ENCODE data around the gene ICAM2.

Gene ICAM2

DNA sequence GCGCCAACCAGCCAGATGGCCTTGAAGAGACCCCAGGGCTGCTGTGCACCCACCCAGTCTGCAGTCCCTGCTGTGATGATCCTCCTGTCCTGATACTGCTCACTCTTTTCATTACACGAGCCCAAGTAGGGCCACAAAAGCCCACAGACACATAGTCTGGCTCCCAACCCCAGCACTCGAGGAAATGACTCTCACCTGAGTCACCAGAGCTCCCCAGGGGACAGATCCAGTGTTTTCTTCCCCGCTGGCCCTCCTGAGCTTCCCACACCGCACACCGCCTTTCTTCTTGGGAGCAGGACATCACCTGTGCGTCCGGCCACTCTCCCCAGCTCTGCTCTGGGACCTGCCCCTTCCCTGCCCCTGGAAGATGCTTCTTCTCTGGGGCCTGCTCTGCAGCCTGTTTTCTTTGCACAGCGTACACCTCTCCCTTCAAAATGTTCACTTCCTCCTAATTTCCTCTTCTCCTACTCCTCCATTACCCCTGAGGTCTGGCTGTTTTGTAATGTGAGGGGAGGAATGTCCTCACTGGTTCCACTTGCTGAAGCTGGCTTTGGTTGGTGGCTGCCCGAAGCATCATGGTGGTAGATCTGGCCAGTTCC is 45.7 kb downstream of the ICAM2 start:
- DNase-seq (ENCODE audit: low read depth) = no peak

DNA sequence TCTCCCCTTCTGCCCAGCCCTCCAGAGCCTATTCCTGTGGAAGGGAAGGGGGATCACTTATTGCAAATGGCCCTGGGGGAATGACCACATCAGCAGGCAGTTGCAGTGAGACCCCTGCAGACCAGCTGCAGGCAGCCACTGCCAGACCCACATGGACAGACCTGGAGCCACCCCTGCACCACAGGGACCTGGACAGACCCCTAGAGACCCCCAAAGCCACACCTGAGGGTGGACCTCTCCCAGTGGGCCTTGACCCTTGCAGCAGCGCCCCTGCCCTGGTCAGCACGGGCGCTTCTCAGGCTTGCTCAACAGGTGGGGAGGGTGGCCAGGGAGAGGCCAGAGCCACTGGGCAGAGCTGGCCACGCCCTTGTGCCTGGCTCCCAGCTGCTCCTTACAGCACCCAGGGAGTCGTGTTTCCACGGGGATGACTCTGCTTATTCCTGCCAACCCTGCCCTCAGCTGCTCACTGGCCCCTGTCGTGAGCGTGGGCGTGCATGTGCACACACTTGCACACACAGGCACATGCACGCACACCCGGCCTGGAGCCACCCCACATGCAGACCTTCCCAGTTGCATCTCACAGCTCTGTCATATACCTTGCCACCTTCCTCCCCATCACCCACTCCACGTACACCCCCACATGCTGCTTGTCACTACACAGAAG is 46.4 kb downstream of the ICAM2 start:
- no peak for DNase-seq (ENCODE audit: low read depth)

DNA sequence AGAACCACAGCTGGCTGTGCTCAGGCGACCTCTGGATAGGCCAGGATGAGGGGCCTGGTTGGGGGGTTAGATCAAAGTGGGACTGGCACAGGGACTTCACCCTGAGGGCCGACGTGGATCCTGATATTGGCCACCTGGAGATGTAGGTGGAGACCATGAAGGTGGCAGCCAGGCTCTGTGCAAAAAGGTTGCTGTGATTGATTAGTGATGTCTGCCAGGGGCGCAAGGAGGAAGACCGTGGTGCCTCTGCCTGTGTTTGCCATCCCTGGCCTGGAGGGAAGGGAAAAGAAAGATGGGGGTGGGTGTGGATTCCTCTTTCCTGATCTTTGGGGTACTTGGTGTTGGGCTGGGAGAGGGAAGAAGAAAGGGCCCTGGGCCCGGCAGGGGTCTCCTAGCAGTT is 47.2 kb downstream of the ICAM2 start:
- no peak for DNase-seq (ENCODE audit: low read depth)

DNA sequence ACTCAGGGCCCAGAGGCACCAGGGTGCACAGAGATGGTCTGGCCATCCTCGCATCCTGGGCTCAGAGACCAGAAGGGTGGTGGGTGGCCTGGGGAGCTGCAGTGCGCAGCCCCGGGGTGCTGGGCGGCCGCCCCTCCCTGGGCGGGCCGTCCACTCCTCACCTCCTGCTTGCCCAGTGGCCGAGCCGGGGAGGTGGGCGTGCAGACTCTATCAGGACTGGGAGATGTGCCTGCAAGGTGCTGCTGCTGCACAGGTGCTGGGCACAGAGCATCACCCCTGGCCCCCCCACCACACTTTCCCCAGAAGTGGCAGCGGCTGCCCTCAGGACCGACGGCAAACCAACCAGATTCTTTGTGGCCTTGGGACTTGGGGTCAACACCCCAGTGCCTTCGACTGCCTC is 47.6 kb downstream of the ICAM2 start, which contains the start of gene SCN4A:
SCN4A (minus strand) TSS at position 123 of the 400 bp plus-strand sequence; CDS start at position 46, 77 bp downstream.
- no peak for DNase-seq (ENCODE audit: low read depth)

DNA sequence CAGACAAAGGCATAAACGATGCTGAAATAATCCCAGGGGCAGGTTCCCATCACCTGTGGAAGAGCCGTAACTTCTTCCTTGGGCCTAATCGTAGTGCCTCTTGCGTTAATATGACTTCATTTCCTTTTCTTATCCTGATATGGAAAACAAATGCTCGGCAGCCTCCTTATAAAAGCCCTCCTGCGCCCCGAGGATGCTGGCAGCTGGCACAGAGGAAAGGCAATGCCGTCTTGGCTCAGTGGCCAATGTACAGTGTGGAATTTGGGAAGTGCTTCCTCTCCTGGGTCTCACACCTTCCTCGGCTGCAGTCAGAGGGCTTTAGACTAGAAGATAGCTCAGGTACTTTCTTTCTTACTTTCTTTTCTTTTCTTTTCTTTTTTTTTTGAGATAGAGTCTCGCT is 51.2 kb downstream of the ICAM2 start:
- no peak for DNase-seq (ENCODE audit: low read depth)

DNA sequence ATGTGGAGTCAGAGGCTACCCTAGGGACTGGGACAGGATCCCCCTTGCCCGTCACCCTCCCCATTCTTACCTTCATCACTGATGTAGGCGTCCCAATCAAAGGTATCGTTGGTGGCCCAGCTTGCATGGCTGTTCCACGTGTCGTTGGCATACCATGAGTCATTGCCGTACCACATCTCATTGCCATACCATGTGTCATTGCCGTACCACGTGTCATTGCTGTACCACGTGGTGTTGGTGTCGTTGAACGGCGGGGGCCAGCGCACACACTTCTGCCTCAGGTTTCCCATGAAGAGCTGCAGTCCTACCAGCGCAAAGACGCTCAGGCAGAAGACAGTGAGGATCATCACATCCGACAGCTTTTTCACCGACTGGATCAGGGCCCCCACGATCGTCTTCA is 52.5 kb downstream of the ICAM2 start:
- DNase-seq (ENCODE audit: low read depth) = no peak

DNA sequence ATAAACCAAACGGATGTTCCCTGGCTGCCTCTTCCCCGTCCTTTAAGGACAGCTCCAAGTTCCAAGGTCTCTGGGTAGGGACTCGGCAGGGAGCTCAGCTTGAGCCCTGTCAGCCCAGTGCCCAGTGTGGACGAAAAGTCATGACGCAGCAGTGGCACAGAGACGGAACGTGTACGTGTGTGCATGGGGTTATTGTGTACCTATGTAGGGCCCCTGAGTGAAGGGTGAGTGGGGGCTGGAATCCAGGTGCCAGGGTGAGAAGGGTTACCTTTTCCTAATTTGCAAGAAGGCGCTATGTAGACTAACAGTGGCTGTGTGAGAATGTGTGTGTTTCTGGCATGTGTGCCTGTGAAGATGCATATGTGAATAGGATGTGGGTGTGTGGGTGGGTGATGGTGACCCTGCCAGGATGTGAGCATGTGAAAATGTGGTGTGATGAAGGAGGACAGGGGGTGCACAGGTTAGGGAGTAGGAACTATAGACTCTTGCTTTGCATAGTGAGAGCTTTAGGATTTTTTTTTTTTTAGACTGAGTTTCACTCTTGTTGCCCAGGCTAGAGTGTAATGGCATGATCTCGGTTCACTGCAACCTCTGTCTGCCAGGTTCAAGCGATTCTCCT is 53.7 kb downstream of the ICAM2 start:
- DNase-seq (ENCODE audit: low read depth) = no peak

DNA sequence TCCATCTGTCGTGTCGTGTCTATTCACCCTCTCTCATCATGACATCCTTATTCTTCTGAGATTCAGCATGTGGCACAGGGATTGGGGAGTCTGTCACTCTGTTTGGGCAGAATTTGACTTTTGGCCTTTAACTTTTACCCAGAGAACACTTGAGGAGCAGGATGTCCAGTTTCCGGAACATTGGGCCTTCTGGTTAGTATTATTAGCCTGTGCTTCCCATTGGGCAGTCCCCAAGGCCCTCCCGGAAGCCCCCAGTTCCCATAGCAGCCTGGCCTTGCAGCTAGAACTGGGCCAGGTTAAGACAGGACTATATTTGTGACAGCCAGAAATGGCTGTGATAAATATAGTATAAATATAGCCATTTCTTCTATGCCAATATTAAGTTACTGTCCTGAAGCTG is 57.3 kb downstream of the ICAM2 start:
- DNase-seq (ENCODE audit: low read depth) = no peak

DNA sequence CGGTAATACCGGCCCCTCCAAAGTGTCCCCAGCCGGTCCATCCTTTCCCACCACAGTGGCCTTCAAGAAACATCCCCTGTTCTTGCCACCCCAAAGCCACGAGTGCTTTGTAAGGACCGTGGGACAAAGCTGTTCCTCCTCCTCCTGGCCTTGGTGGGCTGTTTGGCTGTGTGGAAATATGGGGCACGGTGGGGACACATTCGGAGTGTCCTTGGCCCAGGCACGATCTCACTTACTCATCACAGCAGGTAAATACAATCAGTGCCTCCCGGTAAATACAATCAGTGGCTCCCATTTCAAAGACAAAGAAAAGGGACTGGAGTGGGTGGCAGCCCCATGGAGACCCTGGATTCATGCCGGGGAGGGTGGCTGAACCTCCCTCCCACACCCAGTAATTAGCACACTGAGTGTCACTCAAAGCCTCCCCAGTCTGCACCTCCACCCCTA is 58.1 kb downstream of the ICAM2 start:
- DNase-seq (ENCODE audit: low read depth) = no peak

DNA sequence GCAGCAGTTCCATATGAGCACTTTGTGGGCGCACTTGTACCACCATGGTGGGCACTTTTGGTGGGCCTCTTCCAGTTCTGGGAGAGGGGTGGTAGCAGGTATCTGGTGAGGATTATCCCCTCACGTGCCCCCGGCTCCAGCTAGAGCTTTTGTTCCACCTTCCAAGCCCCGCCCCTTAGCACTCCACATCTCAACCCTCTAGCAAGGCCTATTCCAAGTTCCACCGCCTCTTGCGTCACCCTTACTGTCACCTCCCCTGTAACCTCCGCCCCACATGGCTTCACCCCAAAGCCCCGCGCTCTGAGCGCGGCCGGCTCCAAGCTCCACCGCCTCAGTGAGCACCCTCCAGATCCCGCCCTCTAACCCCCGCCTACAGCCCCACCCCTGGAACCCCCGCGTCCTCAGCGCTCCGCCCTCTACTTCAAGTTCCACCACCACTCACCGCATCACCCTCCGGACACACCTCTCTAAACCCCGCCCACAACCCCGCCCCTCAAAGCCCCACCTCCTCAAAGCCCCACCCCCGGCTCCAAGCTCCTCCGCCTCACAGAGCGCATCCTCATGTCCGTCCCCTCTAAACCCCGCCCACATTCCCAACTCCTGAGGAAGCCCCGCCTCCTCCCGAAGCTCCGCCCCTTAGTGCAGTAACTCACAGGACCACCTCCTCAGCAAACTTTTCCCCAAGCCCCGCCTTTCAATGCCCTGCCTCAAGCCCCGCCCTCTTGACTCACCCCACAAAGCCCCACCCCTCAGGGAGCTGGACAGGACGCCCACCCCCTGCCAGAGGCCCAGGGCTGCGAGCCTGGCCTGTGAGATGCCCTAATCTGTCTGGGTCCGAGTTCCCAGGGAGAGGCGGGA is 58.8 kb downstream of the ICAM2 start:
- DNase-seq (ENCODE audit: low read depth) = no peak

DNA sequence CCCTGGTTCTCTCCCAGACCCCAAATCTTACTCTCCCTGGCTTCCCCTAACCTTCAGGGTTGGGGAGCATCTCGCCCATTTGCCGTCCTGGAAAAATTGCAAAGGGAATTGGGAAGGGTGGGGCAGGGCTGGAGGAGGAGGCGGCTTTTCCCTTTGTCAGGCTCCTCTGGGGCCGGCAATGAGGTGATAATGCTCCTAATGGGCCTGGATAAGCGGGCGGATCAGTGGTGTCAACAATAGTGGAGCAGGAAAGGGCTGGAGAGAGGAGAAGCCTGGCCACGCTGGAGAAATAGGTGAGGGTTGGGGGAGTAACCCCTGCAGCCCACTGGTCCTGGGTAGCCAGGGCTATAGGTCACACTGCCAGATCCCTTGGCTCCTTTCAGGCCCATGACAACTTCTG is 60.0 kb downstream of the ICAM2 start:
- no peak for DNase-seq (ENCODE audit: low read depth)

DNA sequence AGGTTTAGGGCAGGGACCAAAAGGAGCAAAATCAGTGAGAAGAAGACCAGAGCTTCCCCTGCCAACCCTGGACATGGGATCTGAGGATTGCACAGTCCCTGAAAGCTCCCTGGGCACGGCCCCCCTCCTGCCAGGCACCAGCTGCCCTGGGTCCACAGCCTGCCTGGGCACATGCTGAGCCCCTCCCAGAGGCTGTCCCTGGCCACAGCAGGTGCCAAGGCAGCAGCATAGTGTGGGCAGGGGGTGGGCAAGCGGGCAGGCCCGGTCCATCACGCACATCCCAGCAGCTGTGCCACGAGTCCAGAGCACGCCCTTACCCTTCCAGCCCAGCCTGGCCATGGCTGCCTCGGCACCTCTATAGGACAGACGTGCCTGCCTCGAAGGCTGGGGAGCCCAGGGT is 60.4 kb downstream of the ICAM2 start:
- no peak for DNase-seq (ENCODE audit: low read depth)

DNA sequence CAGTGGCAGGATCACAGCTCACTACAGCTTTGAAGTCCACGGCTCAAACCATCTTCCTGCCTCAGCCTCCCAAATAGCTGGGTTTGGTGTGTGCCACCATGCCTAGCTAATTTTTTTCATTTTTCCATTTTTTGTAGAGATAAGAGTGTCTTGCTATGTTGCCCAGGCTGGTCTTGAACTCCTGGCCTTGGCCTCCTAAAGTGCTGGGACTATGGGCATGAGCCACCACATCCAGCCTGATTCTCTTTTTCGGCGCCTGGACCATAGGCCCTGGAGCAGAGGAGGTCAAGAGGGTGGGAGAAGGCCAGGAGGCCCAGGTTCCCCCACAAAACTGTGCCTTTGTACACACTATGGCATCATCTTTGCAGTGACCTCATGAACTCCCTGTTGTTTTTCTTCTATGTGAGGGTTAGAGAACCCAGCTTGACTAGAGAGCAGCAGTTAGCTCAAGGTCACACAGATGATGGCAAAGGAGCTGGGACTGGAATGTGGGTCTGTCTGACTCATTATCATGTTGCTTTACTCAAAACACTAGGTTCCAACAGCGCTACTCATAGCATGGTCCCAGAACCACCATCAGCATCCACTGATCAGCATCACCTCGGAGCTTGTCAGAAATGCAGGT is 64.0 kb downstream of the ICAM2 start:
- no peak for DNase-seq (ENCODE audit: low read depth)

DNA sequence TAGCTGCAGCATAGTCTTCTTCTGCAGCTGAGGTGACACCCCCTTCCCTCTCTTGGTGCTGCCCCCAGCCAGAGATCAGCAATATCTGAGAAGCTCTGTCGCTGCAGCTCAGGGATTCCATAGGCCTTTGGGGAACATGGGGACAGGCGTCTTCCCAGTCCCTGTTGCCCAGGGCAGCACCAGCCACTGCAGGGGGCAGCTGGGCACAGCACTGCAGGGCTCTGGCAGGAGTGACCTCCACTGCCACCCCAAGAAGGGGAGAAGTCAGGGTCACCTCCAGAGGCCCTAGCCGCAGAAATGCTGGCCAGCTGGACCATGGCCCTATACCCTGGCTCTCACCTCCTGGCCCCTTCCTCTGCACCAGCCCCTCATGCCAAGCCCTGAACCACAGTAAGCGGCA is 64.6 kb downstream of the ICAM2 start:
- DNase-seq (ENCODE audit: low read depth) = no peak

DNA sequence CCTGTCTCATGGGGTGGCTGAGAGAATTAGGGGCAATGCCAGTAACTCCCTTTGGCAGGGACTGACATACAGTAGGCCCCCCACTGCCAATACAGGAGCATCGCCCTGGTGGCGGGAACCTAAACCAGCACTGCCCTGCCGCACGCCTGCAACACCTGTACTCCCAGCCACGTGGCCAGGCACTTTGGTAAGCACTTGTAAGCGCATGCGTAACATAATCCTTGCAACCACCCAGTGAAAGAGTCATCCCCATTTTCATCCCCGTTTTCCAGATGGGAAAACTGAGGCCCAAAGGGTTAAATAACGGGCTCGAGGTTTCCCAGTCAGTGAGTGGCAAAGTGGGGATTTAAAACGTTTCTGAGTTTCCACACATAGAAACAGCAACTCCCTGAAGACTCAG is 65.2 kb downstream of the ICAM2 start:
- no peak for DNase-seq (ENCODE audit: low read depth)

DNA sequence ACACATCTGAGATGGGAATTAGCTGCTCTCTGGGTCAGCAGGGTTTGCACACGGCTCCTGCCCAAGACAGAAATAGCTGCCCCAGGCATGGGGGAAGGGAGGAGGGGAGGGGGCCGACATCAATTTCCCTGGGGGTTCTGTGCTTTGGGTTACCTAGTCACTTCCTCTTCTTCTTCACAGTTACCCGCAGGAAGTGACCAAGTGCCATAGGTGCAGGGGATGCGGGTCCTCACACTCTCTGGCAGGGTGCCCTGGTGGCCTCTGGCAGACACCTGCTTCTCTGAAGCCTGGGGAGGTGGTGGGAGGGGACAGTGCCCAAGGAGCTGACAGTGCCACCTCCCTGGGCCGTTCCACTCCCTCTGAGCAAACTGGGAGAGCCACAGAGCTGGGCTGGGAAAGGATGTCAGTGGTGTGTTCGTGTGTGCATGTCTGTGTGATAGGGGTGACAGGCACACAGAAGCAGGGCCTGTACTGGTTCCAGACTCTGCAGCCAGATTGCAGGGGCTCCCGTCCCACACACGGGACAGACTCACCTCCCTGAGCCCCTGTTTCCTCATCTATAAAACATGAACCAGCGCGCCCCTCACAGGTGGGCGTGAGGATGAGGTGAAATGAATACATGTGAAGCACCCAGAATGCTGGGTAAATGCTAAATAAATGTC is 65.9 kb downstream of the ICAM2 start:
- DNase-seq (ENCODE audit: low read depth) = no peak

Measured in stimulated activated CD8-positive, alpha-beta memory T cell treated with anti-CD3 and anti-CD28 coated beads, Interleukin-4, amount 100 ng/mL, for 24 hours (primary cell).